Liver (tissue), 9 donors: ENCODE measurements around the gene OR2A12. TPM values are rescaled to one million over a fixed set of nuclear protein-coding genes. Genes with fewer than 3 reads are reported as not detected.

Source experiments
- DNase-seq: peaks from one replicate; pipeline ENCODE4 v3.0.0-alpha.2; 2017; ENCODE audit warnings: low spot score
- H3K27ac ChIP-seq, 2 donors: one replicate each; pipeline ENCODE4 v1.7.0; 2013; ENCODE audit warnings: inconsistent platforms in 2 of 2, low read length in 2 of 2, control low read depth in 1 of 2, low read depth in 1 of 2, mild to moderate bottlenecking in 1 of 2
- H3K27me3 ChIP-seq, 4 donors: one replicate each; pipeline versions ENCODE4 v1.6.1 to v1.7.0; 2013; ENCODE audit warnings: low read length in 3 of 4, inconsistent platforms in 1 of 4, mild to moderate bottlenecking in 1 of 4, moderate library complexity in 1 of 4; ENCODE audit not compliant: control insufficient read depth in 4 of 4, insufficient read depth in 4 of 4
- H3K36me3 ChIP-seq, 4 donors: one replicate each; pipeline versions ENCODE4 v1.6.1 to v1.7.0; 2013; ENCODE audit warnings: low read length in 3 of 4, mild to moderate bottlenecking in 3 of 4, low read depth in 1 of 4, moderate library complexity in 1 of 4; ENCODE audit not compliant: control insufficient read depth in 4 of 4, insufficient read depth in 3 of 4
- H3K4me1 ChIP-seq, 4 donors: one replicate each; pipeline versions ENCODE4 v1.6.1 to v1.7.0; 2013; ENCODE audit warnings: low read length in 3 of 4, mild to moderate bottlenecking in 3 of 4, moderate library complexity in 1 of 4; ENCODE audit not compliant: control insufficient read depth in 4 of 4, insufficient read depth in 4 of 4
- H3K4me3 ChIP-seq, 3 donors: one replicate each; pipeline versions ENCODE4 v1.6.1 to v1.7.0; 2013; ENCODE audit warnings: low read length in 3 of 3, control low read depth in 1 of 3, low read depth in 1 of 3, mild to moderate bottlenecking in 1 of 3
- H3K9ac ChIP-seq, 2 donors: one replicate each; pipeline ENCODE4 v1.7.0; 2013; ENCODE audit warnings: low read length in 2 of 2, mild to moderate bottlenecking in 2 of 2, moderate library complexity in 2 of 2, control low read depth in 1 of 2, low read depth in 1 of 2
- H3K9me3 ChIP-seq, 4 donors: one replicate each; pipeline versions ENCODE4 v1.6.1 to v1.7.0; 2013; ENCODE audit warnings: low read length in 3 of 4; ENCODE audit not compliant: control insufficient read depth in 4 of 4
- ATF3 ChIP-seq: IDR thresholded peaks from 2 replicates; pipeline ENCODE4 v1.6.1; 2016; ENCODE audit warnings: antibody characterized with exemption
- CTCF ChIP-seq: fragments of 150-350 bp; IDR thresholded peaks from 2 replicates; pipeline ENCODE4 v1.5.1; 2017; ENCODE audit warnings: improper control_type of control experiment, low read depth, low read length; ENCODE audit not compliant: missing input control
- EGR1 ChIP-seq, 2 donors: IDR thresholded peaks; 2 replicates each; pipeline ENCODE4 v1.6.1; 2016 to 2018; ENCODE audit warnings: antibody characterized with exemption in 2 of 2, low read depth in 2 of 2
- FOXA1 ChIP-seq: IDR thresholded peaks from 2 replicates; pipeline ENCODE4 v1.6.1; 2016; ENCODE audit warnings: antibody characterized with exemption
- GABPA ChIP-seq, 2 donors: IDR thresholded peaks in 1 of 2; conservative IDR thresholded peaks in 1 of 2; 2 replicates each; pipeline ENCODE4 v1.6.1; 2016; ENCODE audit warnings: antibody characterized with exemption in 2 of 2, mild to moderate bottlenecking in 1 of 2, moderate library complexity in 1 of 2
- HNF4A ChIP-seq, 2 donors: conservative IDR thresholded peaks; 2 replicates each; pipeline ENCODE4 v1.6.1; 2016; ENCODE audit warnings: antibody characterized with exemption in 2 of 2, mild to moderate bottlenecking in 2 of 2
- MAX ChIP-seq: IDR thresholded peaks from 2 replicates; pipeline ENCODE4 v1.6.1; 2016; ENCODE audit warnings: antibody characterized with exemption
- NR2F2 ChIP-seq: IDR thresholded peaks from 2 replicates; pipeline ENCODE4 v1.6.1; 2016; ENCODE audit warnings: antibody characterized with exemption
- RAD21 ChIP-seq, 2 donors: IDR thresholded peaks; 2 replicates each; pipeline ENCODE4 v1.6.1; 2016; ENCODE audit warnings: antibody characterized with exemption in 2 of 2, mild to moderate bottlenecking in 2 of 2
- REST ChIP-seq: IDR thresholded peaks from 2 replicates; pipeline ENCODE4 v1.6.1; 2016; ENCODE audit warnings: antibody characterized with exemption, mild to moderate bottlenecking
- RXRA ChIP-seq, 2 donors: IDR thresholded peaks; 2 replicates each; pipeline ENCODE4 v1.6.1; 2017 to 2018; ENCODE audit warnings: antibody characterized with exemption in 2 of 2, mild to moderate bottlenecking in 1 of 2
- SP1 ChIP-seq: IDR thresholded peaks from 2 replicates; pipeline ENCODE4 v1.6.1; 2018; ENCODE audit warnings: antibody characterized with exemption, mild to moderate bottlenecking
- TAF1 ChIP-seq: conservative IDR thresholded peaks from 2 replicates; pipeline ENCODE4 v1.6.1; 2016; ENCODE audit warnings: antibody characterized with exemption, mild to moderate bottlenecking
- YY1 ChIP-seq: IDR thresholded peaks from 2 replicates; pipeline ENCODE4 v1.6.1; 2016; ENCODE audit warnings: antibody characterized with exemption, mild to moderate bottlenecking
- WGBS: extraction: QIAGEN DNeasy Blood & Tissue Kit; methylation state at CpG from one replicate; pipeline ENCODE4 v1.1.7; 2013; 5-methylcytosine and 5-hydroxymethylcytosine counted together
- polyA plus RNA-seq, 2 donors: library from polyadenylated mRNA; stranded (reverse) in 1 of 2; unstranded in 1 of 2; fragments of 200-250 nt in 1 of 2; fragments of >200 nt in 1 of 2; fragmentation: Nextera tagmentation in 1 of 2; extraction: Ambion mirVana in 1 of 2; gene quantifications; one replicate each; pipeline versions ENCODE4 v1.2.1 to v1.2.3, GENCODE V29; 2013 to 2015
- total RNA-seq, 2 donors: library from RNA; depleted of rRNA; stranded (reverse); fragments of >200 nt; gene quantifications; one replicate each; pipeline ENCODE4 v1.2.3, GENCODE V29; 2014
- donor health status: healthy.
- donor health status: healthy.
- donor health status: healthy.
- donor health status: healthy.
- donor health status: healthy.

The OR2A12 gene
- total and polyA plus RNA-seq, 4 donors = not detected

GRCh38 chr7:144098776-144099175, 12.7 kb downstream of the OR2A12 start:
- TF ChIP-seq YY1 (no peak), TAF1 (no peak), SP1 (no peak), CTCF (no peak), NR2F2 (no peak), HNF4A (conservative IDR thresholded peaks at IDR 0.05) (no peak), EGR1 (IDR thresholded peaks at IDR 0.05; ENCODE audit: low read depth in 2 of 2) (no peak), REST (no peak)
- DNase-seq = no peak
- Histone ChIP-seq H3K4me3 (no peak overlapping the region), H3K27me3 (no peaks in the 10 kb centered on the region), H3K9ac (no peak overlapping the region), H3K9me3 (no peaks in the 10 kb centered on the region), H3K36me3 (no peaks in the 10 kb centered on the region), H3K4me1 (no peaks in the 10 kb centered on the region), H3K27ac (no peak overlapping the region)

GRCh38 chr7:144100607-144101006, 14.5 kb downstream of the OR2A12 start:
- Histone ChIP-seq H3K27me3 (no peaks in the 10 kb centered on the region), H3K9ac (no peak overlapping the region), H3K36me3 (no peaks in the 10 kb centered on the region), H3K4me3 (no peak overlapping the region), H3K9me3 (no peaks in the 10 kb centered on the region), H3K27ac (no peak overlapping the region), H3K4me1 (no peaks in the 10 kb centered on the region)
- no peak for TF ChIP-seq MAX
- no peak for TF ChIP-seq FOXA1
- no peak for TF ChIP-seq YY1
- no peak for TF ChIP-seq RXRA (IDR thresholded peaks at IDR 0.05)
- 53% methylated on average over 3 of the region's 3 CpGs for WGBS
- no peak for DNase-seq

- H3K36me3 ChIP-seq = no peaks in the 10 kb centered on the region
- H3K27me3 ChIP-seq = no peaks in the 10 kb centered on the region
- no peak overlapping the region for H3K4me3 ChIP-seq
- no peak for TF ChIP-seq GABPA (IDR thresholded peaks at IDR 0.05 in 1 of 2, conservative IDR thresholded peaks at IDR 0.05 in 1 of 2)
- TF ChIP-seq TAF1 = no peak
- TF ChIP-seq REST = no peak
- TF ChIP-seq RAD21 (IDR thresholded peaks at IDR 0.05) = no peak
- no peak for TF ChIP-seq CTCF
- TF ChIP-seq NR2F2 = no peak
- no peak for TF ChIP-seq HNF4A (conservative IDR thresholded peaks at IDR 0.05)
- TF ChIP-seq YY1 = no peak
- no peak for TF ChIP-seq ATF3
- DNase-seq = no peak
- H3K9me3 ChIP-seq = no peaks in the 10 kb centered on the region
- H3K27ac ChIP-seq = no peak overlapping the region
- no peak overlapping the region for H3K9ac ChIP-seq
- H3K4me1 ChIP-seq = no peaks in the 10 kb centered on the region
Measured at GRCh38 chr7:144102041-144102440, 16.0 kb downstream of the OR2A12 start.
